ENCODE results near the gene TNFRSF17. TPM values are rescaled to one million over a fixed set of nuclear protein-coding genes. Genes with fewer than 3 reads are reported as not detected.
"Not testable (repeated sequence)": the region's sequence is repeated elsewhere in the genome, so short reads cannot be mapped to it uniquely, and the experiment has no call there.

The TNFRSF17 gene
- total RNA-seq, 2 donors from 2014 or later: not detected

DNA sequence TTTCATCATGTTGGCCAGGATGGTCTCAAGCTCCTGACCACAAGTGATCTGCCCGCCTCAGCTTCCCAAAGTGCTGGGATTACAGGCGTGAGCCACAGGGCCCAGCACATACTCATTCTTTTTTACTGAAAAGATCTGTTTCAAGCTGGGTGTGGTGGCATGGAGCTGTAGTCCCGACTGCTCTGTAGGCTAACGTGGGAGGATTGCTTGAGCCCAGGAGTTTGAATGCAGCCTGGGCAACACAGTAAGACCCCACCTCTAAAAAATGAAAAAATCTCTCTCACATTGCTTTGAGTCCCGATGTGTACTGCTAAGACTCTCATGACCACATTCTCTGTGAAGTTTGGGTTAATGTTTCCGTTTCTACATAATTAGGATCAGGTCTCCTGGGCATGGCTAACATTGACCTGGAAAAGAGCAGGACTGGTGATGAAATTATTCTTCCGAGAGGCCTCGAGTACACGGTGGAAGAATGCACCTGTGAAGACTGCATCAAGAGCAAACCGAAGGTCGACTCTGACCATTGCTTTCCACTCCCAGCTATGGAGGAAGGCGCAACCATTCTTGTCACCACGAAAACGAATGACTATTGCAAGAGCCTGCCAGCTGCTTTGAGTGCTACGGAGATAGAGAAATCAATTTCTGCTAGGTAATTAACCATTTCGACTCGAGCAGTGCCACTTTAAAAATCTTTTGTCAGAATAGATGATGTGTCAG lies 2.3 kb downstream of the TNFRSF17 start:
- TF ChIP-seq, protein P1, sequence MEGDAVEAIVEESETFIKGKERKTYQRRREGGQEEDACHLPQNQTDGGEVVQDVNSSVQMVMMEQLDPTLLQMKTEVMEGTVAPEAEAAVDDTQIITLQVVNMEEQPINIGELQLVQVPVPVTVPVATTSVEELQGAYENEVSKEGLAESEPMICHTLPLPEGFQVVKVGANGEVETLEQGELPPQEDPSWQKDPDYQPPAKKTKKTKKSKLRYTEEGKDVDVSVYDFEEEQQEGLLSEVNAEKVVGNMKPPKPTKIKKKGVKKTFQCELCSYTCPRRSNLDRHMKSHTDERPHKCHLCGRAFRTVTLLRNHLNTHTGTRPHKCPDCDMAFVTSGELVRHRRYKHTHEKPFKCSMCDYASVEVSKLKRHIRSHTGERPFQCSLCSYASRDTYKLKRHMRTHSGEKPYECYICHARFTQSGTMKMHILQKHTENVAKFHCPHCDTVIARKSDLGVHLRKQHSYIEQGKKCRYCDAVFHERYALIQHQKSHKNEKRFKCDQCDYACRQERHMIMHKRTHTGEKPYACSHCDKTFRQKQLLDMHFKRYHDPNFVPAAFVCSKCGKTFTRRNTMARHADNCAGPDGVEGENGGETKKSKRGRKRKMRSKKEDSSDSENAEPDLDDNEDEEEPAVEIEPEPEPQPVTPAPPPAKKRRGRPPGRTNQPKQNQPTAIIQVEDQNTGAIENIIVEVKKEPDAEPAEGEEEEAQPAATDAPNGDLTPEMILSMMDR (IDR thresholded peaks at IDR 0.05): no peak
- H3K4me1 ChIP-seq (ENCODE audit: control insufficient read depth in 1 of 2, low read depth in 2 of 2): no peaks in the 10 kb centered on the region
- H3K4me3 ChIP-seq: no peak overlapping the region
- no peaks in the 10 kb centered on the region for H3K36me3 ChIP-seq
- ATAC-seq (ENCODE audit: insufficient number of reproducible peaks, low FRiP score, low read depth): no peak
- no peaks in the 10 kb centered on the region for H3K9me3 ChIP-seq
- H3K27me3 ChIP-seq (replicated peaks; ENCODE audit: insufficient read depth): no peaks in the 10 kb centered on the region
- DNase-seq (ENCODE audit: low spot score): no peak
- H3K27ac ChIP-seq: no peak overlapping the region

DNA sequence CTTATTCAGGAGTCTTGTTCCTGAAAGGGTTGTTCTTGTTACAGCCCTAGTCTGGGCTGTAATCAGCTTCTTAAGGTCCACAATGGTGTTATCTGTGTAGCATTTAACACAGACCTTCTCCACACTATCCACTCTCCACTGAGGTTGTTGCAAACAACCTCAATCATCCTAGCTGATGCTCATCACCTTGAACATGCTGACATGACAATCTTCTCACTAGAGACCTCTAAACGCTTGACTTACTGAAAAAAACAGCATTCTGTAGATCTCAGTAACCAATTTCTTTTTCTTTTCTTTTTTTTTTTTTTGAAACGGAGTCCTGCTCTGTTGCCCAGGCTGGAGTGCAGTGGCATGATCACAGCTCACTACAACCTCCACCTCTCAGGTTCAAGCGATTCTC lies 3.6 kb downstream of the TNFRSF17 start:
- ATAC-seq (ENCODE audit: insufficient number of reproducible peaks, low FRiP score, low read depth): no peak
- Histone ChIP-seq H3K9me3 (no peaks in the 10 kb centered on the region), H3K27ac (no peak overlapping the region), H3K27me3 (replicated peaks; ENCODE audit: insufficient read depth) (no peaks in the 10 kb centered on the region), H3K4me3 (no peak overlapping the region), H3K36me3 (no peaks in the 10 kb centered on the region), H3K4me1 (ENCODE audit: control insufficient read depth in 1 of 2, low read depth in 2 of 2) (no peaks in the 10 kb centered on the region)
- DNase-seq (ENCODE audit: low spot score): no peak
- TF ChIP-seq, protein P1 (IDR thresholded peaks at IDR 0.05): no peak

DNA sequence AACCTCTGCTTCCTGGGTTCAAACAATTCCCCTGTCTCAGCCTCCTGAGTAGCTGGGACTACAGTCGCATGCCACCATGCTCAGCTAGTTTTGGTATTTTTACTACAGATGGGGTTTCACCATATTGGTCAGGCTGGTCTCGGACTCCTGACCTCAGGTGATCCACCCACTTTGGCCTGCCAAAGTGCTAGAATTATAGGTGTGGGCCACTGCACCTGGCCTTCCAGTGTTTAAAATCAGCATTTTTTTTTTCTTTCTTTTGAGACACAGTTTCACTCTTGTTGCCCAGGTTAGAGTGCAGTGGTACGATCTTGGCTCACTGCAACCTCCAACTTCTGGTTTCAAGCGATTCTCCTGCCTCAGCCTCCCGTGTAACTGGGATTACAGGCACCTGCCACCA lies 5.3 kb downstream of the TNFRSF17 start:
- H3K27me3 ChIP-seq (replicated peaks; ENCODE audit: insufficient read depth); H3K36me3 ChIP-seq; H3K9me3 ChIP-seq; ATAC-seq (ENCODE audit: insufficient number of reproducible peaks, low FRiP score, low read depth); DNase-seq (ENCODE audit: low spot score); H3K4me3 ChIP-seq; H3K4me1 ChIP-seq (ENCODE audit: control insufficient read depth in 1 of 2, low read depth in 2 of 2); H3K27ac ChIP-seq: not testable (repeated sequence)

DNA sequence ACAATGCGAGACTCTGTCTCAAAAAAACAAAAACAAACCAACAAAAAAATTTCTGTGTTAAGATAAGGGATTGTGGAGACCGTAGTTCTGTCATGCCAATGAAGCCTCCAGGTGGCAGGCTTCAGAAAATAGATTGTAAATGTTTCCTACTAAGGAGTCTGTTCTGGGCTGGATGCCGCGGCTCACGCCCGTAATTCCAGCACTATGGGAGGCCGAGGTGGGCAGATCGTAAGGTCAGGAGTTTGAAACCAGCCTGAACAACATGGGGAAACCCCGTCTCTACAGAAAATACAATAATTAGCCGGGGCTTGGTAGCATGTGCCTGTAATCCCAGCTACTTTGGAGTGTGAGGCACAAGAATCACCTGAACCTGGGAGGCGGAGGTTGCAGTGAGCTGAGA lies 7.1 kb downstream of the TNFRSF17 start:
- no peak for ATAC-seq (ENCODE audit: insufficient number of reproducible peaks, low FRiP score, low read depth)
- Histone ChIP-seq H3K27ac (no peak overlapping the region), H3K36me3 (no peaks in the 10 kb centered on the region), H3K4me1 (ENCODE audit: control insufficient read depth in 1 of 2, low read depth in 2 of 2) (peaks cover 4 to 10% of the 10 kb centered on the region in 2 donors), H3K27me3 (replicated peaks; ENCODE audit: insufficient read depth) (no peaks in the 10 kb centered on the region), H3K9me3 (no peaks in the 10 kb centered on the region), H3K4me3 (no peak overlapping the region)
- DNase-seq (ENCODE audit: low spot score): no peak
- TF ChIP-seq, protein P1 (IDR thresholded peaks at IDR 0.05): no peak

DNA sequence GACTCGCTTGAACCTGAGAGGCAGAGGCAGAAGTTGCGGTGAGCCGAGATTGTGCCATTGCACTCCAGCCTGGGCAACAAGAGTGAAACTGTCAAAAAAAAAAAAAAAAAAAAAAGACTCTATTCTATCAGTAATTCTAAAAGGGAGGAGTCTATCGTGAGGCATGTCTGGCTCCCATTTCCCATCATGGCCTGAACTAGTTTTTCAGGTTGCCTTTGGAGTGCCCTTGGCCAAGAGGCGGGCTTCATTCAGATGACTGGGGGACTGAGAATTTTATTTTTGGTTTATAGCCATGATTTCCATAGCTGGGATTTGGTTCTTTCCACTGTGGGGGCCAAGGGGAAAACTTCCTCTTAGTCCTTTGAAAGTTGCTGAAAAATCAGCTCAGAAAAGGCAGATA lies 8.1 kb downstream of the TNFRSF17 start:
- H3K36me3 ChIP-seq: no peaks in the 10 kb centered on the region
- H3K27ac ChIP-seq: no peak overlapping the region
- ATAC-seq (ENCODE audit: insufficient number of reproducible peaks, low FRiP score, low read depth) (no peak), DNase-seq (ENCODE audit: low spot score) (no peak)
- no peaks in the 10 kb centered on the region for H3K9me3 ChIP-seq
- TF ChIP-seq, protein P1 (IDR thresholded peaks at IDR 0.05): no peak
- H3K4me3 ChIP-seq: no peak overlapping the region
- H3K27me3 ChIP-seq (replicated peaks; ENCODE audit: insufficient read depth): no peaks in the 10 kb centered on the region
- peaks cover 6 to 19% of the 10 kb centered on the region in 2 donors for H3K4me1 ChIP-seq (ENCODE audit: control insufficient read depth in 1 of 2, low read depth in 2 of 2)
